K562 (cell line): Measurements from ENCODE around the gene HBG1. TPM values are rescaled to one million over a fixed set of nuclear protein-coding genes. Genes with fewer than 3 reads are reported as not detected.
A peak's percentile ranks its signal among the peaks of the same experiment; 100 is the strongest.

ENCODE experiments used
- ATAC-seq: fragments of 200-7000 bp; cut with Tn5 transposase; 3 replicates; pipeline ENCODE4 v1.9.1; 2020; ENCODE audit warnings: moderate library complexity
- BruUV-seq: library from RNA; stranded (reverse); fragments of 400-500 nt; replicated peaks from 2 replicates; lab custom pipeline; 2021; lab: Mats Ljungman, UMichigan
- CTCF ChIA-PET: fragments of 300-600 bp; formaldehyde crosslinking; extraction: SDS; loops from one replicate; lab custom pipeline; 2021; ENCODE audit warnings: low intra/inter-chr PET ratio; lab: Yijun Ruan, JAX
- POLR2A ChIA-PET: fragments of 300-600, 350-650 bp; sonication (Branson Sonifier 250); formaldehyde crosslinking; extraction: SDS; loops from one replicate; lab custom pipeline; 2021; ENCODE audit warnings: antibody characterized with exemption, inconsistent platforms; lab: Yijun Ruan, JAX
- DNase-seq, 4 experiments: peaks; one replicate each; pipeline versions ENCODE4 v3.0.0 to v3.0.0-alpha.2; 2011 to 2018; ENCODE audit warnings: low spot score in 3 of 4, mixed read lengths in 3 of 4; ENCODE audit errors: extremely low read depth in 1 of 4
- FAIRE-seq: peaks from 2 replicates; lab custom pipeline; 2011; peaks lifted over from hg19 to GRCh38; lab: Jason Lieb, UNC
- H2AFZ ChIP-seq: 2 replicates; pipeline ENCODE4 v1.6.0; 2011; ENCODE audit warnings: low read depth, low read length, control low read depth, inconsistent platforms
- H3K27ac ChIP-seq: fragments of 200-600 bp; 3 replicates; pipeline ENCODE4 v1.8.0; 2011; ENCODE audit warnings: low read depth, mild to moderate bottlenecking, control low read depth, inconsistent platforms, low read length, moderate library complexity, mixed read lengths; ENCODE audit errors: extremely low read depth
- H3K27me3 ChIP-seq, 2 experiments: fragments of 300-600 bp in 1 of 2; 2 replicates in 1 of 2; 3 replicates in 1 of 2; pipeline versions ENCODE4 v1.6.0 to v1.8.0; 2011; ENCODE audit warnings: inconsistent platforms in 2 of 2, low read length in 2 of 2, mild to moderate bottlenecking in 1 of 2, mixed read lengths in 1 of 2, moderate library complexity in 1 of 2; ENCODE audit not compliant: control insufficient read depth in 2 of 2, insufficient read depth in 2 of 2
- H3K36me3 ChIP-seq: fragments of 300-600 bp; 3 replicates; pipeline ENCODE4 v1.8.0; 2011; ENCODE audit warnings: mild to moderate bottlenecking, low read length, inconsistent platforms; ENCODE audit not compliant: control insufficient read depth, insufficient read depth
- H3K4me1 ChIP-seq, 2 experiments: fragments of 200-600 bp in 1 of 2; replicated peaks in 1 of 2; 2 replicates in 1 of 2; 3 replicates in 1 of 2; pipeline versions ENCODE4 v1.5.1 to v1.8.0; 2011; ENCODE audit warnings: inconsistent platforms in 2 of 2, low read length in 2 of 2, mild to moderate bottlenecking in 1 of 2, mixed read lengths in 1 of 2, moderate library complexity in 1 of 2; ENCODE audit not compliant: control insufficient read depth in 2 of 2, insufficient read depth in 2 of 2
- H3K4me2 ChIP-seq: 2 replicates; pipeline ENCODE4 v1.6.1; 2011; ENCODE audit warnings: low read length, control low read depth, inconsistent platforms, mixed read lengths; ENCODE audit not compliant: insufficient read depth
- H3K4me3 ChIP-seq: fragments of 200-600 bp; sonication (generic), shearing (Covaris generic); 2 replicates; pipeline ENCODE4 v1.5.1; 2016; ENCODE audit warnings: control low read depth, inconsistent platforms
- H3K79me2 ChIP-seq: fragments of 200-600 bp; 3 replicates; pipeline ENCODE4 v1.8.0; 2011; ENCODE audit warnings: low read length, inconsistent platforms; ENCODE audit not compliant: control insufficient read depth, insufficient read depth
- H3K9ac ChIP-seq, 2 experiments: 2 replicates each; pipeline versions ENCODE4 v1.6.0 to v1.6.1; 2011; ENCODE audit warnings: low read depth in 2 of 2, low read length in 2 of 2, control low read depth in 1 of 2, inconsistent platforms in 1 of 2, mild to moderate bottlenecking in 1 of 2, mixed read lengths in 1 of 2; ENCODE audit not compliant: insufficient read depth in 1 of 2
- H3K9me1 ChIP-seq: one replicate; pipeline ENCODE4 v1.6.0; 2011; ENCODE audit warnings: inconsistent platforms, mild to moderate bottlenecking, low read length, moderate library complexity; ENCODE audit not compliant: control insufficient read depth, insufficient read depth
- H3K9me3 ChIP-seq: replicated peaks from 2 replicates; pipeline ENCODE4 v1.5.1; 2011; ENCODE audit warnings: low read depth, low read length, inconsistent platforms; ENCODE audit not compliant: control insufficient read depth, insufficient read depth
- H4K20me1 ChIP-seq: replicated peaks from 2 replicates; pipeline ENCODE4 v1.6.1; 2011; ENCODE audit warnings: low read length, inconsistent platforms, mixed read lengths; ENCODE audit not compliant: control insufficient read depth, insufficient read depth
- BCOR ChIP-seq: fragments of 450-650 bp; IDR thresholded peaks from 2 replicates; pipeline ENCODE4 v1.6.1; 2016
- BDP1 ChIP-seq: IDR thresholded peaks from 3 replicates; pipeline ENCODE4 v1.6.1; 2011; ENCODE audit not compliant: insufficient read length, insufficient read depth
- HINFP ChIP-seq: fragments of 450-650 bp; conservative IDR thresholded peaks from 2 replicates; pipeline ENCODE4 v1.6.1; 2016; ENCODE audit warnings: missing genetic modification characterization, low read depth, mild to moderate bottlenecking, control low read depth, missing compliant biosample characterization
- KDM2B ChIP-seq: fragments of 250-450 bp; sonication (Bioruptor Pico); IDR thresholded peaks from 2 replicates; pipeline ENCODE4 v1.8.0; 2021; ENCODE audit warnings: mild to moderate bottlenecking, moderate library complexity
- MCM3 ChIP-seq: fragments of 450-650 bp; IDR thresholded peaks from 2 replicates; pipeline ENCODE4 v1.6.1; 2016
- NCOA2 ChIP-seq, 2 experiments: fragments of 450-650 bp; IDR thresholded peaks; 2 replicates each; pipeline ENCODE4 v1.6.1; 2018; ENCODE audit warnings: mild to moderate bottlenecking in 2 of 2, moderate library complexity in 1 of 2; ENCODE audit not compliant: partially characterized antibody in 2 of 2
- REST ChIP-seq, 2 experiments: fragments of 450-650 bp; formaldehyde crosslinking in 1 of 2; IDR thresholded peaks; 2 replicates each; pipeline versions ENCODE4 v1.4.0 to v1.6.1; 2014 to 2020; ENCODE audit warnings: mild to moderate bottlenecking in 2 of 2, borderline replicate concordance in 1 of 2, low read depth in 1 of 2
- TRIM25 ChIP-seq: fragments of 450-650 bp; IDR thresholded peaks from 2 replicates; pipeline ENCODE4 v1.7.0; 2016; ENCODE audit warnings: borderline replicate concordance
- YBX1 ChIP-seq: fragments of 450-650 bp; IDR thresholded peaks from 2 replicates; pipeline ENCODE4 v1.7.1; 2016; ENCODE audit warnings: mild to moderate bottlenecking
- WGBS: fragments of 100-300 bp; shearing (Covaris generic); methylation state at CpG from one replicate; pipeline ENCODE4 v1.1.6; 2016; ENCODE audit warnings: low coverage, mixed read lengths; ENCODE audit not compliant: insufficient coverage; ENCODE audit errors: missing lambda C conversion rate; 5-methylcytosine and 5-hydroxymethylcytosine counted together
- in situ Hi-C: fragments of 300-500 bp; cut with MboI; formaldehyde crosslinking; loops from 4 replicates; pipeline ENCODE4 v1.15.0; 2018; ENCODE audit warnings: inconsistent platforms, mixed read lengths
- intact Hi-C: fragments of 100-400 bp; cut with micrococcal nuclease; formaldehyde crosslinking; loops from 2 replicates; pipeline ENCODE4 v1.14.2; 2022
- polyA plus RNA-seq, 8 experiments: library from polyadenylated mRNA; depleted of rRNA in 4 of 8; stranded (reverse) in 5 of 8; unstranded in 3 of 8; fragments of >200 nt; fragmentation: Nextera tagmentation in 2 of 8; fragmentation: Illumina TruSeq in 1 of 8; extraction: Ambion mirVana in 2 of 8; extraction: Trizol in 1 of 8; gene quantifications; 2 replicates each; pipeline versions ENCODE4 v1.2.1 to v1.2.3, GENCODE V29; 2011 to 2014; ENCODE audit warnings: inconsistent platforms in 1 of 8, missing spikeins in 1 of 8
- total RNA-seq, 7 experiments: library from RNA; depleted of rRNA in 6 of 7; stranded (reverse); fragments of >200 nt in 6 of 7; fragmentation: Illumina TruSeq in 2 of 7; extraction: Trizol in 2 of 7; gene quantifications; 2 replicates each; pipeline versions ENCODE4 v1.2.1 to v1.2.3, GENCODE V29; 2011 to 2021; ENCODE audit warnings: low replicate concordance in 1 of 7

The HBG1 gene
- total and polyA plus RNA-seq, 9 of the 15 experiments (the other 6 are each of a cell fraction or from before 2014, with no cell fraction given), result 1,066 to 16,338 (median 4,898) TPM

DNA sequence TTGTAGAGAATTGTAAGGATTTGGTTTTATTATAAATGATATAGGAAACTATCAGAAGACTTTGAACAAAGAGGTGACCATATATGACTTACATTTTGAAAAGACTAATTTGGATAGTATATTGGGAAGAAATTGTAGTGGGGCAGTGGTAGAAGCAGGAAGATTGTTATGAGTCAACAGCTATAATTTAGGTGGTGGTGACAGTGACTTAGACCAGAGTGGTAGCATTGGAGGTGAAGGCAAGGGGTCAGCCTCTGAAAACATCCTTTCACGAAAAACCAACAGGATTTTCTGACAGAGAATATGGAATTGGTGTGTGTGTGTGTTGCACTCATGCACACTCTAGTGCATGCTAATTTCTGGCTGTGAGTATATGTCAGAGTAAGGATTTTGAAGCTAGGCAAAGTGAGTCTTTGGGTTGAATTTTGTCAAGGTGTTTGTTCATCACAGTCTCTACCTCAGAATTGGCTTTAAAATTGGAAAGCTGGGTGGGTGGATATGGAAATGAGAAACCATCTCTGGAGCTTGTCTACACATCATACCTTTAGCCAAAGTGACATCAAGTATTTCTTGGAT, 28.2 kb upstream of the HBG1 start:
- ATAC-seq, result no peak
- Histone ChIP-seq H3K27ac (peak overlapping the region; percentile 87), H3K9ac (peak overlapping the region in 1 of 2 experiments; percentile 5; a peak in 1 of 4 replicates), H3K4me1 (peaks cover 36 to 88% of the 10 kb centered on the region in 2 experiments), H3K4me2 (peak overlapping the region; percentile 47; the same call in 1 of the 2 replicates), H3K4me3 (no peak overlapping the region), H3K27me3 (no peaks in the 10 kb centered on the region), H3K9me3 (no peaks in the 10 kb centered on the region), H3K36me3 (peaks cover 48% of the 10 kb centered on the region), H3K9me1 (no peaks in the 10 kb centered on the region), H2AFZ (no peak overlapping the region), H4K20me1 (no peaks in the 10 kb centered on the region), H3K79me2 (peaks cover 82% of the 10 kb centered on the region)
- no peak for DNase-seq
- POLR2A ChIA-PET, result interaction anchor here (0.6 to 7.3 kb wide), 10 partner anchors 8 to 228 kb away, joined by 3 to 55 read pairs (median 4); partner anchors contain the start of gene HBE1
- no TSS peak for BruUV-seq
- in situ Hi-C loops (no loop called here), intact Hi-C loops (no loop called here)
- 0% methylated on average over 1 of the region's 1 CpG for WGBS
- FAIRE-seq, result no peak
- CTCF ChIA-PET, result no interaction called here
- TF ChIP-seq MCM3, result no peak
- TF ChIP-seq BDP1, result no peak
- no peak for TF ChIP-seq TRIM25
- TF ChIP-seq REST (IDR thresholded peaks at IDR 0.05; ENCODE audit: borderline replicate concordance), result no peak
- TF ChIP-seq REST (CRISPR knock-in tag; IDR thresholded peaks at IDR 0.05; ENCODE audit: low read depth), result no peak
- peak in 1 of 2 experiments; percentile 13 for TF ChIP-seq NCOA2 (IDR thresholded peaks at IDR 0.05; ENCODE audit: partially characterized antibody in 2 of 2)
- no peak for TF ChIP-seq KDM2B (CRISPR knock-in tag)
- no peak for TF ChIP-seq HINFP (tag)
- TF ChIP-seq BCOR, result no peak
- TF ChIP-seq YBX1, result no peak
